Erythroblast (primary cell): ENCODE data around the gene REM2.

Experiments
- GATA1 ChIP-seq: IDR thresholded peaks from 2 replicates; pipeline ENCODE4 v1.6.1; 2011; ENCODE audit warnings: low read depth, mild to moderate bottlenecking, control low read depth, low read length, moderate library complexity
- POLR2A ChIP-seq: IDR thresholded peaks from 2 replicates; pipeline ENCODE4 v1.6.1; 2011; ENCODE audit warnings: mild to moderate bottlenecking, low read length

DNA sequence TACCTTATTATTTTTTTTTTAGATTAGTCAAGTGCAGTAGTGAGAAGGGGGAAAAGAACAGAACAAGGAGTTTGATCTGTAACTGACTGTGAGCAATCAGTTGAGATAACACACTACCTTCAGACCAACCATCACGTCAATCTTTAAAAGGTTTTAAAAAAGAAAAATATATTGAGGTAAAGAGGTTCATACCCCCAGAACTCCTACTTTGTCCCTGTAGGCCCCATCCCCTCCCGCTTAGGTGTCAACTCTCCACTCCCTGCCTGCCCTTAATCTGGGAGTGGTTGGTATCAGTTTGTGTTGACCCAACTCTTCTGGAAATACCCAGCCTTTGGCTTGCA lies 30.5 kb upstream of the REM2 start:
- no peak for TF ChIP-seq GATA1
- TF ChIP-seq POLR2A, result no peak
